HEK293 (cell line): ENCODE measurements around the gene AHSA1.
A peak's percentile ranks its signal among the peaks of the same experiment; 100 is the strongest.

Experiments used
- IKZF3 ChIP-seq: fragments of 450-650 bp; IDR thresholded peaks from 2 replicates; pipeline ENCODE4 v1.5.0; 2018; ENCODE audit warnings: missing biosample characterization, mild to moderate bottlenecking, missing genetic modification characterization, moderate library complexity
- KLF1 ChIP-seq: fragments of 450-650 bp; formaldehyde crosslinking; IDR thresholded peaks from 2 replicates; pipeline ENCODE4 v1.5.1; 2016; ENCODE audit warnings: missing biosample characterization, missing genetic modification characterization
- PRDM1 ChIP-seq: fragments of 450-650 bp; formaldehyde crosslinking; IDR thresholded peaks from 2 replicates; pipeline ENCODE4; 2016; ENCODE audit warnings: missing biosample characterization, missing genetic modification characterization
- PRDM2 ChIP-seq: fragments of 450-650 bp; formaldehyde crosslinking; IDR thresholded peaks from 2 replicates; pipeline ENCODE4 v1.5.1; 2016; ENCODE audit warnings: missing biosample characterization, missing genetic modification characterization, borderline replicate concordance
- REPIN1 ChIP-seq: fragments of 450-650 bp; formaldehyde crosslinking; IDR thresholded peaks from 2 replicates; pipeline ENCODE4 v1.5.1; 2017; ENCODE audit warnings: missing biosample characterization, missing genetic modification characterization, low read depth
- SALL2 ChIP-seq: fragments of 450-650 bp; formaldehyde crosslinking; IDR thresholded peaks from 2 replicates; pipeline ENCODE4 v1.5.0; 2017; ENCODE audit warnings: missing biosample characterization, mild to moderate bottlenecking, missing genetic modification characterization, borderline replicate concordance
- TRIM28 ChIP-seq: IDR thresholded peaks from 2 replicates; pipeline ENCODE4 v1.6.1; 2011; ENCODE audit warnings: low read length, control low read depth, borderline replicate concordance
- YY1 ChIP-seq: fragments of 450-650 bp; formaldehyde crosslinking; IDR thresholded peaks from 2 replicates; pipeline ENCODE4 v1.5.1; 2018; ENCODE audit warnings: missing biosample characterization, missing genetic modification characterization
- ZBTB26 ChIP-seq: fragments of 450-650 bp; formaldehyde crosslinking; optimal IDR thresholded peaks from 2 replicates; pipeline ENCODE3; 2016; ENCODE audit warnings: missing biosample characterization, mild to moderate bottlenecking, missing genetic modification characterization
- ZBTB8A ChIP-seq: fragments of 450-650 bp; formaldehyde crosslinking; IDR thresholded peaks from 2 replicates; pipeline ENCODE4 v1.5.1; 2016; ENCODE audit warnings: missing biosample characterization, missing genetic modification characterization
- ZIC2 ChIP-seq: fragments of 450-650 bp; formaldehyde crosslinking; IDR thresholded peaks from 2 replicates; pipeline ENCODE4 v1.5.1; 2016; ENCODE audit warnings: missing biosample characterization, missing genetic modification characterization
- ZNF133 ChIP-seq: fragments of 450-650 bp; formaldehyde crosslinking; IDR thresholded peaks from 2 replicates; pipeline ENCODE4 v1.5.1; 2016; ENCODE audit warnings: missing biosample characterization, missing genetic modification characterization
- ZNF146 ChIP-seq: fragments of 450-650 bp; formaldehyde crosslinking; IDR thresholded peaks from 2 replicates; pipeline ENCODE4 v1.5.1; 2016; ENCODE audit warnings: missing biosample characterization, missing genetic modification characterization
- ZNF155 ChIP-seq: fragments of 450-650 bp; formaldehyde crosslinking; IDR thresholded peaks from 2 replicates; pipeline ENCODE4 v1.5.1; 2016; ENCODE audit warnings: missing biosample characterization, missing genetic modification characterization
- ZNF19 ChIP-seq: fragments of 450-650 bp; formaldehyde crosslinking; IDR thresholded peaks from 2 replicates; pipeline ENCODE4; 2016; ENCODE audit warnings: missing biosample characterization, missing genetic modification characterization, low read depth
- ZNF211 ChIP-seq: fragments of 450-650 bp; formaldehyde crosslinking; IDR thresholded peaks from 2 replicates; pipeline ENCODE4 v1.5.1; 2016; ENCODE audit warnings: low read depth, missing biosample characterization, missing genetic modification characterization
- ZNF335 ChIP-seq: fragments of 450-650 bp; formaldehyde crosslinking; conservative IDR thresholded peaks from 2 replicates; pipeline ENCODE4 v1.5.1; 2016; ENCODE audit warnings: missing biosample characterization, missing genetic modification characterization
- ZNF544 ChIP-seq: fragments of 450-650 bp; formaldehyde crosslinking; IDR thresholded peaks from 2 replicates; pipeline ENCODE4 v1.5.0; 2017; ENCODE audit warnings: missing biosample characterization, missing genetic modification characterization
- ZNF560 ChIP-seq: fragments of 450-650 bp; formaldehyde crosslinking; IDR thresholded peaks from 2 replicates; pipeline ENCODE4 v1.5.1; 2017; ENCODE audit warnings: missing biosample characterization, missing genetic modification characterization, borderline replicate concordance
- ZNF596 ChIP-seq: fragments of 450-650 bp; IDR thresholded peaks from 2 replicates; pipeline ENCODE4 v1.5.0; 2018; ENCODE audit warnings: missing biosample characterization, mild to moderate bottlenecking, missing genetic modification characterization, moderate library complexity
- ZNF600 ChIP-seq: fragments of 450-650 bp; formaldehyde crosslinking; IDR thresholded peaks from 2 replicates; pipeline ENCODE4 v1.5.1; 2016; ENCODE audit warnings: missing biosample characterization, missing genetic modification characterization
- ZNF621 ChIP-seq: fragments of 450-650 bp; formaldehyde crosslinking; IDR thresholded peaks from 2 replicates; pipeline ENCODE4 v1.5.1; 2017; ENCODE audit warnings: missing biosample characterization, missing genetic modification characterization
- ZNF624 ChIP-seq: fragments of 450-650 bp; formaldehyde crosslinking; IDR thresholded peaks from 2 replicates; pipeline ENCODE4 v1.5.1; 2017; ENCODE audit warnings: missing biosample characterization, missing genetic modification characterization
- ZNF704 ChIP-seq: fragments of 450-650 bp; formaldehyde crosslinking; IDR thresholded peaks from 2 replicates; pipeline ENCODE4 v1.5.1; 2016; ENCODE audit warnings: missing biosample characterization, missing genetic modification characterization
- ZSCAN30 ChIP-seq: fragments of 450-650 bp; IDR thresholded peaks from 2 replicates; pipeline ENCODE4 v1.5.1; 2018; ENCODE audit warnings: missing biosample characterization, mild to moderate bottlenecking, missing genetic modification characterization, moderate library complexity
- TF ChIP-seq, protein P1 (sequence below): fragments of 450-650 bp; formaldehyde crosslinking; IDR thresholded peaks from 2 replicates; pipeline ENCODE4 v1.5.1; 2016; ENCODE audit warnings: missing biosample characterization, missing genetic modification characterization
- TF ChIP-seq, protein P2 (sequence below): fragments of 450-650 bp; formaldehyde crosslinking; IDR thresholded peaks from 2 replicates; pipeline ENCODE4 v1.5.1; 2016; ENCODE audit warnings: missing biosample characterization, missing genetic modification characterization

The AHSA1 gene

DNA sequence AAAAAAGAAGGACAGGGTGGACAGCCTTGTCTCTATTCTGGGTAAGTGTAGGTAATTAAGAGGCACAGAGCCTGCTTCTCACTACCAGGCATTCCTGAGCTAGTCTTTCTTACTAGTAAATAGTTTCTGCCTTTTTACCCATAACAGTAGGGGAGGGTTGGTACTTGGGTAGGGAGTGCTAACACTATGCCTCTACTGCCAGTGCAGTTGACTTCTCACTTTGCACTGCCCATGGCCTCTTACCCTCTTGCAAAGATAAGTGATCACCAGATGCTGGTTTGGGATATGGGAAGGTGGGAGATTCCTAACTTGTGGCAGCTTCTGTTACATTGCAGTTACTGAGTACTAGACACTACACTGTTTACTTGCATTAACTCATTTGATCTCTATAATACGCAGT is 11.6 kb downstream of the AHSA1 start (continued):
- TF ChIP-seq KLF1 (no peak), TRIM28 (no peak), ZNF704 (tag by site-specific recombination) (no peak), PRDM1 (tag by site-specific recombination) (no peak), ZNF624 (tag by site-specific recombination) (no peak), ZNF335 (tag by site-specific recombination) (no peak), ZNF544 (tag by site-specific recombination) (no peak), ZBTB8A (no peak), ZBTB26 (tag by site-specific recombination) (no peak), ZNF211 (no peak), ZNF146 (no peak), ZNF621 (no peak), SALL2 (tag by site-specific recombination) (no peak), ZNF600 (peak; percentile 11; the same call in 1 of the 2 replicates), IKZF3 (tag by site-specific recombination) (peak; percentile 8; the same call in 1 of the 2 replicates), YY1 (tag by site-specific recombination) (no peak), REPIN1 (no peak), ZNF155 (tag by site-specific recombination) (no peak), ZSCAN30 (tag by site-specific recombination) (no peak), ZNF560 (tag by site-specific recombination) (no peak), PRDM2 (no peak), ZNF19 (tag by site-specific recombination) (no peak), ZNF133 (tag by site-specific recombination) (no peak), ZNF596 (no peak), ZIC2 (tag by site-specific recombination) (no peak)
- TF ChIP-seq, protein P1, sequence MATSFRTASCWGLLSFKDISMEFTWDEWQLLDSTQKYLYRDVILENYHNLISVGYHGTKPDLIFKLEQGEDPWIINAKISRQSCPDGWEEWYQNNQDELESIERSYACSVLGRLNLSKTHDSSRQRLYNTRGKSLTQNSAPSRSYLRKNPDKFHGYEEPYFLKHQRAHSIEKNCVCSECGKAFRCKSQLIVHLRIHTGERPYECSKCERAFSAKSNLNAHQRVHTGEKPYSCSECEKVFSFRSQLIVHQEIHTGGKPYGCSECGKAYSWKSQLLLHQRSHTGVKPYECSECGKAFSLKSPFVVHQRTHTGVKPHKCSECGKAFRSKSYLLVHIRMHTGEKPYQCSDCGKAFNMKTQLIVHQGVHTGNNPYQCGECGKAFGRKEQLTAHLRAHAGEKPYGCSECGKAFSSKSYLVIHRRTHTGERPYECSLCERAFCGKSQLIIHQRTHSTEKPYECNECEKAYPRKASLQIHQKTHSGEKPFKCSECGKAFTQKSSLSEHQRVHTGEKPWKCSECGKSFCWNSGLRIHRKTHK (tag by site-specific recombination) = no peak
- TF ChIP-seq, protein P2, sequence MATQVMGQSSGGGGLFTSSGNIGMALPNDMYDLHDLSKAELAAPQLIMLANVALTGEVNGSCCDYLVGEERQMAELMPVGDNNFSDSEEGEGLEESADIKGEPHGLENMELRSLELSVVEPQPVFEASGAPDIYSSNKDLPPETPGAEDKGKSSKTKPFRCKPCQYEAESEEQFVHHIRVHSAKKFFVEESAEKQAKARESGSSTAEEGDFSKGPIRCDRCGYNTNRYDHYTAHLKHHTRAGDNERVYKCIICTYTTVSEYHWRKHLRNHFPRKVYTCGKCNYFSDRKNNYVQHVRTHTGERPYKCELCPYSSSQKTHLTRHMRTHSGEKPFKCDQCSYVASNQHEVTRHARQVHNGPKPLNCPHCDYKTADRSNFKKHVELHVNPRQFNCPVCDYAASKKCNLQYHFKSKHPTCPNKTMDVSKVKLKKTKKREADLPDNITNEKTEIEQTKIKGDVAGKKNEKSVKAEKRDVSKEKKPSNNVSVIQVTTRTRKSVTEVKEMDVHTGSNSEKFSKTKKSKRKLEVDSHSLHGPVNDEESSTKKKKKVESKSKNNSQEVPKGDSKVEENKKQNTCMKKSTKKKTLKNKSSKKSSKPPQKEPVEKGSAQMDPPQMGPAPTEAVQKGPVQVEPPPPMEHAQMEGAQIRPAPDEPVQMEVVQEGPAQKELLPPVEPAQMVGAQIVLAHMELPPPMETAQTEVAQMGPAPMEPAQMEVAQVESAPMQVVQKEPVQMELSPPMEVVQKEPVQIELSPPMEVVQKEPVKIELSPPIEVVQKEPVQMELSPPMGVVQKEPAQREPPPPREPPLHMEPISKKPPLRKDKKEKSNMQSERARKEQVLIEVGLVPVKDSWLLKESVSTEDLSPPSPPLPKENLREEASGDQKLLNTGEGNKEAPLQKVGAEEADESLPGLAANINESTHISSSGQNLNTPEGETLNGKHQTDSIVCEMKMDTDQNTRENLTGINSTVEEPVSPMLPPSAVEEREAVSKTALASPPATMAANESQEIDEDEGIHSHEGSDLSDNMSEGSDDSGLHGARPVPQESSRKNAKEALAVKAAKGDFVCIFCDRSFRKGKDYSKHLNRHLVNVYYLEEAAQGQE (tag by site-specific recombination) = no peak
- TF ChIP-seq, all 188 proteins: peak for 6
